Smooth muscle cell (in vitro differentiated cells): ENCODE data around the gene UBE2Z. TPM values are rescaled to one million over a fixed set of nuclear protein-coding genes. Genes with fewer than 3 reads are reported as not detected.

Source experiments
- DNase-seq: peaks from one replicate; lab custom pipeline; 2025; ENCODE audit not compliant: unreplicated experiment; lab: John Stamatoyannopoulos, UW
- H2AFZ ChIP-seq: fragments of 200-600 bp; sonication (generic); 2 replicates; pipeline ENCODE4 v1.6.0; 2016; ENCODE audit warnings: antibody characterized with exemption, low read depth, mild to moderate bottlenecking
- H3F3A ChIP-seq: fragments of 200-600 bp; sonication (generic); 2 replicates; pipeline ENCODE4 v1.6.0; 2017; ENCODE audit warnings: antibody characterized with exemption, low read depth
- H3K27ac ChIP-seq: fragments of 200-600 bp; sonication (generic); 2 replicates; pipeline ENCODE4 v1.5.1; 2016; ENCODE audit warnings: low read depth, mild to moderate bottlenecking
- H3K27me3 ChIP-seq: fragments of 200-600 bp; sonication (generic); 2 replicates; pipeline ENCODE4 v1.6.1; 2016; ENCODE audit warnings: low read depth, mild to moderate bottlenecking
- H3K36me3 ChIP-seq: fragments of 200-600 bp; sonication (generic); 2 replicates; pipeline ENCODE4 v1.5.1; 2016; ENCODE audit warnings: low read depth
- H3K4me1 ChIP-seq: fragments of 200-600 bp; sonication (generic); 2 replicates; pipeline ENCODE4 v1.5.1; 2016; ENCODE audit warnings: low read depth
- H3K4me2 ChIP-seq: fragments of 200-600 bp; sonication (generic); 2 replicates; pipeline ENCODE4 v1.6.0; 2016; ENCODE audit warnings: mild to moderate bottlenecking
- H3K4me3 ChIP-seq: fragments of 200-600 bp; sonication (generic); 2 replicates; pipeline ENCODE4 v1.5.1; 2016; ENCODE audit warnings: mild to moderate bottlenecking
- H3K79me2 ChIP-seq: fragments of 200-600 bp; sonication (generic); 2 replicates; pipeline ENCODE4 v1.6.0; 2016; ENCODE audit warnings: low read depth, mild to moderate bottlenecking
- H3K9ac ChIP-seq: fragments of 200-600 bp; sonication (generic); 2 replicates; pipeline ENCODE4 v1.6.0; 2016; ENCODE audit warnings: low read depth
- H3K9me3 ChIP-seq: fragments of 200-600 bp; sonication (generic); replicated peaks from 2 replicates; pipeline ENCODE4 v1.5.1; 2016; ENCODE audit warnings: low read depth
- H4K20me1 ChIP-seq: fragments of 200-600 bp; sonication (generic); 2 replicates; pipeline ENCODE4 v1.6.0; 2016; ENCODE audit warnings: low read depth
- WGBS: methylation state at CpG from one replicate; pipeline ENCODE4 v1.1.7; 2016; ENCODE audit warnings: low lambda C conversion rate; 5-methylcytosine and 5-hydroxymethylcytosine counted together
- polyA plus RNA-seq: library from polyadenylated mRNA; unstranded; fragments of >200 nt; fragmentation: Nextera tagmentation; extraction: Ambion mirVana; gene quantifications from 2 replicates; pipeline ENCODE4 v1.2.1, GENCODE V29; 2016
- total RNA-seq: library from RNA; depleted of rRNA; stranded (reverse); fragments of >200 nt; gene quantifications from 2 replicates; pipeline ENCODE4 v1.2.3, GENCODE V29; 2014
- TF ChIP-seq, protein P1 (sequence below): fragments of 200-600 bp; sonication (generic); IDR thresholded peaks from 2 replicates; pipeline ENCODE4 v1.5.1; 2017; ENCODE audit warnings: borderline replicate concordance, mild to moderate bottlenecking, antibody characterized with exemption; ENCODE audit not compliant: insufficient read depth, poor library complexity, severe bottlenecking

The UBE2Z gene
- total and polyA plus RNA-seq, 2 experiments from 2014 or later, result 67.5 to 73.2 TPM

DNA sequence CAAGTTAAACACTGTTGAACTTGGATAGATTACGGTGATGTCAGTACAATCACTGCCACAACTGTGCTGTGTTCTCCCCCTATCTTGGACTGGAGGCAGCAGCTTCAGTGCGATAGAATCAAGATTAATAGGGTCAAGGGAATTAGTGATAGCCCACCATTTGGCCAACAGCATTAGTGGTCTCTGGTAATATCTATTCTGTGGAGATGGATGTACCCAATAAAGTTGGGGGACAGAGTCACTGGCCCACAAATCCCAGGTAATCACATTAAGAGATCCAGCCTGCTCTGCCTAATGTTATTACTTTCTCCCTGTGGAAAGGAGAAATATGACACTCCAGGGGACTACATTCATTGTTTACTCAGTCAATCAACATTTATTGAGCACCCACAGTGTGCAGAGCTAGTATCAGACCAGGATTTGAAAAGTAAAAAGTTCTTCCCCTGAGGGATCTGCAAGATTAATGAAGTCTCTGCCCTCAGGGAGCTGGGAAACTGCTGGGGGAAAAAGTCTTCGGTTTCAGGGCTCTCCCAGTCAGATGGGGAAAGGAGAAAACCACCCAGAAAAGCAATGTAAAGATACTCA is 39.2 kb upstream of the UBE2Z start:
- Histone ChIP-seq H3K79me2 (no peaks in the 10 kb centered on the region), H3K4me2 (no peak overlapping the region), H3F3A (no peaks in the 10 kb centered on the region), H3K27me3 (no peaks in the 10 kb centered on the region), H2AFZ (no peak overlapping the region), H3K27ac (no peak overlapping the region), H3K4me3 (no peak overlapping the region), H4K20me1 (no peaks in the 10 kb centered on the region), H3K36me3 (no peaks in the 10 kb centered on the region), H3K9me3 (no peaks in the 10 kb centered on the region), H3K9ac (no peak overlapping the region), H3K4me1 (peaks cover 5% of the 10 kb centered on the region)
- 65% methylated on average over 3 of the region's 3 CpGs for WGBS
- TF ChIP-seq, protein P1, sequence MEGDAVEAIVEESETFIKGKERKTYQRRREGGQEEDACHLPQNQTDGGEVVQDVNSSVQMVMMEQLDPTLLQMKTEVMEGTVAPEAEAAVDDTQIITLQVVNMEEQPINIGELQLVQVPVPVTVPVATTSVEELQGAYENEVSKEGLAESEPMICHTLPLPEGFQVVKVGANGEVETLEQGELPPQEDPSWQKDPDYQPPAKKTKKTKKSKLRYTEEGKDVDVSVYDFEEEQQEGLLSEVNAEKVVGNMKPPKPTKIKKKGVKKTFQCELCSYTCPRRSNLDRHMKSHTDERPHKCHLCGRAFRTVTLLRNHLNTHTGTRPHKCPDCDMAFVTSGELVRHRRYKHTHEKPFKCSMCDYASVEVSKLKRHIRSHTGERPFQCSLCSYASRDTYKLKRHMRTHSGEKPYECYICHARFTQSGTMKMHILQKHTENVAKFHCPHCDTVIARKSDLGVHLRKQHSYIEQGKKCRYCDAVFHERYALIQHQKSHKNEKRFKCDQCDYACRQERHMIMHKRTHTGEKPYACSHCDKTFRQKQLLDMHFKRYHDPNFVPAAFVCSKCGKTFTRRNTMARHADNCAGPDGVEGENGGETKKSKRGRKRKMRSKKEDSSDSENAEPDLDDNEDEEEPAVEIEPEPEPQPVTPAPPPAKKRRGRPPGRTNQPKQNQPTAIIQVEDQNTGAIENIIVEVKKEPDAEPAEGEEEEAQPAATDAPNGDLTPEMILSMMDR, result no peak
- no peak for DNase-seq

DNA sequence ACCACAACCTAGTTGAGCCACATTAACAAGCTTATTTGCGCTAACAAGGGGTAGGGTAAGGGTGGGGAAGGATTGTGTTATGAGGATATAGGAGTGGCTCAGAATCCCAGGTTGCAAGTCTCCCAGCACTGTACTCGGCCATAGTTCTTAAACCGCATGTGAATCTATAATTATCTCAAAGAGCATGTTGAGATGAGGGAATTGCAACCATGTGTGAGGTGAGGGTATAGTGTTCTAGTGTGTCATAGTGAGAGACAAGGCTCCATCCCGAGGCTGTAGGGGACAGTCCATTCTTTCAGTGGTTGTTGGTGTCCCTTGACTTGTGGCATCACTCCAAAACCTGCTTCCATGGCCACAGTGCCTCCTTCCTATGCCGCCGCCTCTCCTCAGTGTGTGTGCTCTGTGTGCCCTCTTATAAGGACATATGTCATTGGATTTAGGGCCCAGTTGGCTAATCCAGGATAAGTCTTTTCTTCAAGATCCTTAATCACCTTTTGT is 38.3 kb upstream of the UBE2Z start:
- Histone ChIP-seq H3K36me3 (no peaks in the 10 kb centered on the region), H3K9me3 (no peaks in the 10 kb centered on the region), H3K27ac (no peak overlapping the region), H3K4me2 (no peak overlapping the region), H3F3A (no peaks in the 10 kb centered on the region), H3K9ac (no peak overlapping the region), H2AFZ (no peak overlapping the region), H4K20me1 (no peaks in the 10 kb centered on the region), H3K79me2 (no peaks in the 10 kb centered on the region), H3K4me3 (no peak overlapping the region), H3K4me1 (peaks cover 5% of the 10 kb centered on the region), H3K27me3 (no peaks in the 10 kb centered on the region)
- TF ChIP-seq, protein P1, result no peak
- DNase-seq, result no peak
- 95% methylated on average over 6 of the region's 6 CpGs for WGBS

DNA sequence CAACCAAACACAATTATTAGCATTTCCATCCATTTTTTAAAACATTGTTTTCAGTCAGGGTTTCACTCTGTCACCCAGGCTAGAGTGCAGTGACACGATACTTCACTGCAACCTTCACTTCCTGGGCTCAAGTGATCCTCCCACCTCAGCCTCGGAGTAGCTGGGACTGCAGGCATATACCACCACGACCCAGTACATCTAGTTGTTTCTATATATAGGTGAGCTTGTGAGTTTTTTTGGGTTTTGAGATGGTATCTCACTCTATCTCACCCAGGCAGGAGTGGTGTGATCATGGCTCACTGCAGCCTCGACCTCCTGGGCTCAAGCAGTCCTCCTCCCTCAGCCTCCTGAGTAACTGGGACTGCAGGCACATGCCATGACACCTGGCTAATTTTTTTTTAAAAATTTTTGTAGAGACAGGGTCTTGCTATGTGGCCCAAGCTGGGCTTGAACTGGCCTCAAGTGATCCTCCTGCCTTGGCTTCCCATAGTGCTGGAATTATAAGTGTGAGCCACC is 37.1 kb upstream of the UBE2Z start:
- no peaks in the 10 kb centered on the region for H3K27me3 ChIP-seq
- H3K36me3 ChIP-seq, result no peaks in the 10 kb centered on the region
- peaks cover 5% of the 10 kb centered on the region for H3K4me1 ChIP-seq
- no peaks in the 10 kb centered on the region for H3K9me3 ChIP-seq
- no peak overlapping the region for H2AFZ ChIP-seq
- 85% methylated on average over 4 of the region's 4 CpGs for WGBS
- no peaks in the 10 kb centered on the region for H4K20me1 ChIP-seq
- no peak overlapping the region for H3K4me3 ChIP-seq
- H3K27ac ChIP-seq, result no peak overlapping the region
- no peaks in the 10 kb centered on the region for H3K79me2 ChIP-seq
- no peak overlapping the region for H3K9ac ChIP-seq
- no peak for DNase-seq
- no peaks in the 10 kb centered on the region for H3F3A ChIP-seq
- no peak overlapping the region for H3K4me2 ChIP-seq
- TF ChIP-seq, protein P1, result no peak
